Measurements from ENCODE around the gene CIT. TPM values are rescaled to one million over a fixed set of nuclear protein-coding genes. Genes with fewer than 3 reads are reported as not detected.

The CIT gene
- total and polyA plus RNA-seq, 8 donors, result 0.38 to 2.7 (median 0.84) TPM

GRCh38 chr12:119877639-119877948 lies 474 bp upstream of the CIT start:
- no peaks in the 10 kb centered on the region for H3K9me3 ChIP-seq
- H3K27ac ChIP-seq, result no peak overlapping the region
- TF ChIP-seq CTCF (IDR thresholded peaks at IDR 0.05), result no peak
- DNase-seq (no peak), FAIRE-seq (no peak), ATAC-seq (peak in 1 of 4 donors; percentile 25)
- intact Hi-C loops (cut with DNase I), result no loop called here
- H3K36me3 ChIP-seq, result no peaks in the 10 kb centered on the region
- WGBS, 2 donors, result 25 to 26% methylated on average over 4 of the region's 4 CpGs
- H3K4me1 ChIP-seq, result no peaks in the 10 kb centered on the region
- no peaks in the 10 kb centered on the region for H3K27me3 ChIP-seq
- peak overlapping the region in 3 of 4 donors; percentile 68 to 97 (median 68) for H3K4me3 ChIP-seq

GRCh38 chr12:119870457-119870856 lies 6.7 kb downstream of the CIT start:
- no peak for TF ChIP-seq CTCF (IDR thresholded peaks at IDR 0.05)
- H3K4me1 ChIP-seq, result no peaks in the 10 kb centered on the region
- no peaks in the 10 kb centered on the region for H3K36me3 ChIP-seq
- FAIRE-seq (no peak), DNase-seq (no peak), ATAC-seq (no peak)
- no peaks in the 10 kb centered on the region for H3K27me3 ChIP-seq
- H3K27ac ChIP-seq, result no peak overlapping the region
- intact Hi-C loops (cut with DNase I), result no loop called here
- H3K9me3 ChIP-seq, result no peaks in the 10 kb centered on the region
- 81% methylated on average over 5 of the region's 5 CpGs for WGBS, 2 donors
- H3K4me3 ChIP-seq, result no peak overlapping the region

GRCh38 chr12:119869720-119870119 lies 7.4 kb downstream of the CIT start:
- Histone ChIP-seq H3K4me3 (no peak overlapping the region), H3K27ac (no peak overlapping the region), H3K4me1 (no peaks in the 10 kb centered on the region), H3K36me3 (no peaks in the 10 kb centered on the region), H3K9me3 (no peaks in the 10 kb centered on the region), H3K27me3 (no peaks in the 10 kb centered on the region)
- TF ChIP-seq CTCF (IDR thresholded peaks at IDR 0.05), result no peak
- ATAC-seq, result no peak
- no peak for DNase-seq
- FAIRE-seq, result no peak
- 95 to 96% methylated on average over 5 of the region's 5 CpGs for WGBS, 2 donors
- intact Hi-C loops (cut with DNase I), result no loop called here

- FAIRE-seq, result no peak
- Histone ChIP-seq H3K4me3 (no peak overlapping the region), H3K4me1 (no peaks in the 10 kb centered on the region), H3K27ac (no peak overlapping the region), H3K9me3 (no peaks in the 10 kb centered on the region), H3K36me3 (no peaks in the 10 kb centered on the region), H3K27me3 (no peaks in the 10 kb centered on the region)
- TF ChIP-seq CTCF (IDR thresholded peaks at IDR 0.05), result no peak
- DNase-seq, result no peak
- no peak for ATAC-seq
- intact Hi-C loops (cut with DNase I), result no loop called here
- 68 to 82% methylated on average over 5 of the region's 5 CpGs for WGBS, 2 donors
Observed at GRCh38 chr12:119868992-119869391, 8.1 kb downstream of the CIT start.

- FAIRE-seq (no peak), DNase-seq (no peak), ATAC-seq (no peak)
- 92 to 96% methylated on average over 2 of the region's 2 CpGs for WGBS, 2 donors
- Histone ChIP-seq H3K36me3 (no peaks in the 10 kb centered on the region), H3K27me3 (no peaks in the 10 kb centered on the region), H3K4me1 (no peaks in the 10 kb centered on the region), H3K9me3 (no peaks in the 10 kb centered on the region), H3K27ac (no peak overlapping the region), H3K4me3 (no peak overlapping the region)
- intact Hi-C loops (cut with DNase I), result no loop called here
- TF ChIP-seq CTCF (IDR thresholded peaks at IDR 0.05), result no peak
Observed at GRCh38 chr12:119864591-119864990, 12.5 kb downstream of the CIT start.

All from pancreas (tissue), 10 donors.